Measurements from ENCODE around the gene NECAP2. TPM values are rescaled to one million over a fixed set of nuclear protein-coding genes. Genes with fewer than 3 reads are reported as not detected.
A peak's percentile ranks its signal among the peaks of the same experiment; 100 is the strongest.

NECAP2 gene, protein sequence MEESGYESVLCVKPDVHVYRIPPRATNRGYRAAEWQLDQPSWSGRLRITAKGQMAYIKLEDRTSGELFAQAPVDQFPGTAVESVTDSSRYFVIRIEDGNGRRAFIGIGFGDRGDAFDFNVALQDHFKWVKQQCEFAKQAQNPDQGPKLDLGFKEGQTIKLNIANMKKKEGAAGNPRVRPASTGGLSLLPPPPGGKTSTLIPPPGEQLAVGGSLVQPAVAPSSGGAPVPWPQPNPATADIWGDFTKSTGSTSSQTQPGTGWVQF
- total RNA-seq, result 10 to 100 TPM; 26.2 to 43.9 (median 37.5) TPM

DNA sequence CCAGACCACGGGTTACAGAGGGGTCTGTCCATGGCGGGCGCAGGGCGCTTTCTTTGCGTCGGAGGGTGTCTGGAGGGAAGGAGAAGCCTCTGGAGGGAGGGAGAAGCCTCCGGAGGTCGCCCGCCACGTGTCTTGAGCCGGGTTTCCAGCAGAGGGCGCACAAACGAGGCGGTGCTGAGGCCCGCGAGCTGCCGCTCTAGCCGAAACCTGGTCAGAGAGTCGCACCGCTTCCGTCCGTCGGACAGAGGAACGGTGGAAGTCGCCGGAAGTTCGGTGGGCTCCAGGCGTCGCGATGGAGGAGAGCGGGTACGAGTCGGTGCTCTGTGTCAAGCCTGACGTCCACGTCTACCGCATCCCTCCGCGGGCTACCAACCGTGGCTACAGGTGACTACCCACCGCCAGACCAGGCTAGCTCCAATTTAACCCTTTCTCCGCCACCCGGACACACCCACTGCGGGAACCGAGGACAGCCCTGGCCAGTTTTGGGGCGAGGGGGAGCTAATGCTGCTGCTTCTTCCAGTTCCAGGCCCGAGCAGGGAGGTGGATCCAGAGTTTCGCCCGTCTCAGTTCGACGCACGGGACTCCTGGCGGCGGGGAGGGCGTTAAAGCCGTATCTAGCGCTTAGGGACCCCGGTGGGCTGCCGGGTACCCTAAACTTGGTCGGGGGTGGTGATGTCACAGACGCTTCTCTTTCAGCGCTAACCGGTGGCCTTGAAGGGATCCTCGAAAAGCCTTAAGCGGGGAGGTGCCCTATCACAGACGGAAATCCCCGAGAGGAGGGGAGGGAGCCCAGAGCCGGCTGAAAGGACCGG, at the start of gene NECAP2:
Gene NECAP2, plus strand, starts transcription at position 255 of the 812 bp plus-strand sequence. Its CDS starts 38 bp downstream, at position 293.
- Histone ChIP-seq H3K4me3 (peak within 1 kb of the TSS; percentile 70 to 85 (median 75)), H3K9me3 (no peaks in the 10 kb centered on the region), H3K36me3 (peaks cover 0 to 29% (median 24%) of the 10 kb centered on the region in 4 donors), H3K4me1 (peaks cover 34 to 43% (median 39%) of the 10 kb centered on the region in 4 donors), H3K27me3 (no peaks in the 10 kb centered on the region), H3K27ac (replicated peaks in 1 of 4) (peak within 1 kb of the TSS; percentile 69 to 77 (median 76))
- under 1% methylated on average over 28 of the region's 68 CpGs for WGBS
- DNase-seq (ENCODE audit: extremely low spot score), result peak; percentile 95
- TF ChIP-seq POLR2A (IDR thresholded peaks at IDR 0.05; ENCODE audit: low read depth) (no peak), EP300 (IDR thresholded peaks at IDR 0.05) (no peak), POLR2AphosphoS5 (IDR thresholded peaks at IDR 0.05) (peak; percentile 80 to 92)
- TF ChIP-seq, protein P1, sequence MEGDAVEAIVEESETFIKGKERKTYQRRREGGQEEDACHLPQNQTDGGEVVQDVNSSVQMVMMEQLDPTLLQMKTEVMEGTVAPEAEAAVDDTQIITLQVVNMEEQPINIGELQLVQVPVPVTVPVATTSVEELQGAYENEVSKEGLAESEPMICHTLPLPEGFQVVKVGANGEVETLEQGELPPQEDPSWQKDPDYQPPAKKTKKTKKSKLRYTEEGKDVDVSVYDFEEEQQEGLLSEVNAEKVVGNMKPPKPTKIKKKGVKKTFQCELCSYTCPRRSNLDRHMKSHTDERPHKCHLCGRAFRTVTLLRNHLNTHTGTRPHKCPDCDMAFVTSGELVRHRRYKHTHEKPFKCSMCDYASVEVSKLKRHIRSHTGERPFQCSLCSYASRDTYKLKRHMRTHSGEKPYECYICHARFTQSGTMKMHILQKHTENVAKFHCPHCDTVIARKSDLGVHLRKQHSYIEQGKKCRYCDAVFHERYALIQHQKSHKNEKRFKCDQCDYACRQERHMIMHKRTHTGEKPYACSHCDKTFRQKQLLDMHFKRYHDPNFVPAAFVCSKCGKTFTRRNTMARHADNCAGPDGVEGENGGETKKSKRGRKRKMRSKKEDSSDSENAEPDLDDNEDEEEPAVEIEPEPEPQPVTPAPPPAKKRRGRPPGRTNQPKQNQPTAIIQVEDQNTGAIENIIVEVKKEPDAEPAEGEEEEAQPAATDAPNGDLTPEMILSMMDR (IDR thresholded peaks at IDR 0.05), result peak; percentile 88 to 92 (median 91)
- intact Hi-C loops (cut with DNase I), result loop anchor here (2.0 kb wide), 1 partner anchor 58 kb away; no protein-coding TSS in a partner anchor

DNA sequence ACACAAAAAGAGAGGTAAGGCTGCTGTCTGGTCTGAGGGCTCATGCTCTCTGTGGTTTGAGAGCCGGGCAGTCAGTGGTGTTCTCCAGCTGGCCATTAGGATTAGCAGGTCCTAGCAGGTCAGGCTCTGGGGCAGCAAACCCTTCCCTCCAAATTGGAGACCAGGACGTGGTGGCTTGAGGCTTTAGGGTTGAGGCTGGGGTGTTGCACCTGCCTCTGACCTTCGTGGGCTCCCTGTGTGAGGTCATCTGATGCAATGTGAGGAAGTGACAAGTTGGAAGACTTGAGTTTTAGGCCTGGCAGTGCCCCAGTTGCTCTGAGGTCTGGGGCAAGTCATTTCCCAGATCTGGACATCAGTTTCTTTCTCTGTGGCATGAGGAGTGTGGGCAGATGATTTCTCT, 49.1 kb upstream of the NECAP2 start:
- Histone ChIP-seq H3K27ac (replicated peaks in 1 of 4) (peak overlapping the region in 2 of 4 donors; percentile 13 to 35), H3K36me3 (peaks cover 14 to 34% (median 33%) of the 10 kb centered on the region in 4 donors), H3K4me3 (no peak overlapping the region), H3K9me3 (no peaks in the 10 kb centered on the region), H3K4me1 (peaks cover 57 to 78% (median 73%) of the 10 kb centered on the region in 4 donors), H3K27me3 (no peaks in the 10 kb centered on the region)
- intact Hi-C loops (cut with DNase I), result no loop called here
- no peak for DNase-seq (ENCODE audit: extremely low spot score)
- 54% methylated on average over 3 of the region's 3 CpGs for WGBS
- no peak for TF ChIP-seq POLR2A (IDR thresholded peaks at IDR 0.05; ENCODE audit: low read depth)
- TF ChIP-seq, protein P1 (IDR thresholded peaks at IDR 0.05), result no peak
- TF ChIP-seq EP300 (IDR thresholded peaks at IDR 0.05), result no peak
- no peak for TF ChIP-seq POLR2AphosphoS5 (IDR thresholded peaks at IDR 0.05)

- Histone ChIP-seq H3K9me3 (no peaks in the 10 kb centered on the region), H3K4me3 (no peak overlapping the region), H3K27ac (replicated peaks in 1 of 4) (peak overlapping the region in 3 of 4 donors; percentile 28 to 35 (median 29)), H3K27me3 (no peaks in the 10 kb centered on the region), H3K36me3 (peaks cover 14 to 49% (median 48%) of the 10 kb centered on the region in 4 donors), H3K4me1 (peaks cover 48 to 74% (median 64%) of the 10 kb centered on the region in 4 donors)
- WGBS, result 80% methylated on average over 6 of the region's 21 CpGs
- intact Hi-C loops (cut with DNase I), result no loop called here
- DNase-seq (ENCODE audit: extremely low spot score), result no peak
- TF ChIP-seq, protein P1 (IDR thresholded peaks at IDR 0.05), result no peak
- no peak for TF ChIP-seq EP300 (IDR thresholded peaks at IDR 0.05)
- no peak for TF ChIP-seq POLR2AphosphoS5 (IDR thresholded peaks at IDR 0.05)
- TF ChIP-seq POLR2A (IDR thresholded peaks at IDR 0.05; ENCODE audit: low read depth), result no peak
These were observed 47.6 kb upstream of the NECAP2 start for GRCh38 chr1:16392740-16393569.

Measured in esophagus muscularis mucosa (tissue), 4 donors.